Activated CD4-positive, alpha-beta T cell treated with anti-CD3 and anti-CD28 coated beads for 36 hours (primary cell): ENCODE measurements around the gene FGF11. TPM values are rescaled to one million over a fixed set of nuclear protein-coding genes. Genes with fewer than 3 reads are reported as not detected.

Experiments
- ATAC-seq: fragments of 200-7000 bp; cut with Tn5 transposase; one replicate; pipeline ENCODE4 v1.10.0; 2021; ENCODE audit warnings: mild to moderate bottlenecking, moderate library complexity
- CTCF ChIA-PET: fragments of 350-600 bp; sonication (Branson Sonifier 250); formaldehyde crosslinking; loops from one replicate; lab custom pipeline; 2021; ENCODE audit warnings: antibody characterized with exemption; lab: Charles Lee
- POLR2A ChIA-PET: fragments of 350-600 bp; sonication (Branson Sonifier 250); formaldehyde crosslinking; loops from one replicate; lab custom pipeline; 2021; ENCODE audit warnings: antibody characterized with exemption, inconsistent platforms; lab: Charles Lee
- DNase-seq: peaks from one replicate; pipeline ENCODE4 v3.0.0-alpha.2; 2020
- H3K27ac Mint-ChIP-seq: one replicate; pipeline ENCODE4 v1.8.0; 2021; ENCODE audit warnings: mixed read lengths
- H3K27me3 Mint-ChIP-seq: one replicate; pipeline ENCODE4 v1.8.0; 2021; ENCODE audit warnings: mixed read lengths
- H3K36me3 Mint-ChIP-seq: one replicate; pipeline ENCODE4 v1.8.0; 2021; ENCODE audit warnings: low read depth, mixed read lengths
- H3K4me1 Mint-ChIP-seq: one replicate; pipeline ENCODE4 v1.8.0; 2021; ENCODE audit warnings: mixed read lengths
- H3K4me3 Mint-ChIP-seq: one replicate; pipeline ENCODE4 v1.8.0; 2021; ENCODE audit warnings: mild to moderate bottlenecking, moderate library complexity, mixed read lengths
- H3K9me3 Mint-ChIP-seq: one replicate; pipeline ENCODE4 v1.8.0; 2021; ENCODE audit warnings: low read depth, mixed read lengths
- intact Hi-C, 2 experiments: fragments of 100-400 bp; cut with DNase I in 1 of 2; cut with micrococcal nuclease in 1 of 2; formaldehyde crosslinking; loops; one replicate each; pipeline versions ENCODE4 v1.14.2 to v1.15.1; 2022 to 2024; cut with DNase I, micrococcal nuclease
- total RNA-seq, 2 experiments: library from RNA; stranded (reverse); gene quantifications; one replicate each; pipeline ENCODE4 v1.2.3, GENCODE V29; 2021

FGF11 gene
- total RNA-seq, 2 experiments from 2014 or later, result 6.9 to 10.6 TPM

GRCh38 chr17:7432296-7432695, 7.0 kb upstream of the FGF11 start:
- intact Hi-C loops, result no loop called here
- Mint-ChIP-seq H3K27ac (no peak overlapping the region), H3K36me3 (peaks cover 2% of the 10 kb centered on the region), H3K27me3 (no peaks in the 10 kb centered on the region), H3K9me3 (no peaks in the 10 kb centered on the region), H3K4me3 (no peak overlapping the region), H3K4me1 (peaks cover 12% of the 10 kb centered on the region)
- DNase-seq, result no peak
- CTCF ChIA-PET, result interaction anchor here (0.6 kb wide), 1 partner anchor 151 kb away, joined by 3 read pairs; the partner anchor contains the start of gene SLC2A4
- POLR2A ChIA-PET, result no interaction called here
- ATAC-seq, result no peak

- intact Hi-C loops, result loop anchor here (1.0 to 5.0 kb wide), 24 partner anchors 19 to 784 kb away; partner anchors contain the start of genes POLR2A (in 2 of the 2), SENP3 (in 2 of the 2), SLC2A4 (in 2 of the 2) and TMEM256 (in 2 of the 2)
- Mint-ChIP-seq H3K4me3 (peak overlapping the region; percentile 92), H3K9me3 (no peaks in the 10 kb centered on the region), H3K4me1 (peaks cover 37% of the 10 kb centered on the region), H3K36me3 (peaks cover 13% of the 10 kb centered on the region), H3K27me3 (peaks cover 17% of the 10 kb centered on the region), H3K27ac (peak overlapping the region; percentile 92)
- DNase-seq, result peak; percentile 75
- ATAC-seq, result peak; percentile 23
- CTCF ChIA-PET, result interaction anchor here (0.7 to 3.5 kb wide), 22 partner anchors 10 to 251 kb away, joined by 3 to 27 read pairs (median 6); partner anchors contain the start of genes ACAP1, CHRNB1, MPDU1 and NEURL4
- POLR2A ChIA-PET, result interaction anchor here (0.5 to 3.1 kb wide), 12 partner anchors 20 to 251 kb away, joined by 3 to 13 read pairs (median 6); partner anchors contain the start of genes MPDU1, POLR2A, TMEM256 and TP53
Observed at GRCh38 chr17:7435676-7436555, 3.4 kb upstream of the FGF11 start.

- Mint-ChIP-seq H3K9me3 (no peaks in the 10 kb centered on the region), H3K4me1 (peaks cover 37% of the 10 kb centered on the region), H3K4me3 (peak overlapping the region; percentile 92), H3K36me3 (peaks cover 13% of the 10 kb centered on the region), H3K27ac (peak overlapping the region; percentile 92), H3K27me3 (peaks cover 21% of the 10 kb centered on the region)
- ATAC-seq (peak; percentile 71), DNase-seq (peak; percentile 92)
- intact Hi-C loops, result loop anchor here (1.0 to 5.0 kb wide), 7 partner anchors 43 to 784 kb away; partner anchors contain the start of genes C17orf100 (in 1 of the 2), KCTD11 (in 1 of the 2), MED31 (in 1 of the 2) and SENP3 (in 1 of the 2)
- ChIA-PET POLR2A (interaction anchor here (0.5 to 3.1 kb wide), 9 partner anchors 33 to 250 kb away, joined by 3 to 13 read pairs (median 7); partner anchors contain the start of genes MPDU1, POLR2A, TMEM256 and TP53), CTCF (interaction anchor here (0.6 to 3.5 kb wide), 33 partner anchors 9 to 250 kb away, joined by 3 to 27 read pairs (median 4); partner anchors contain the start of genes ACAP1, CHRNB1, MPDU1 and NEURL4)
Observed at GRCh38 chr17:7436556-7437368, 2.5 kb upstream of the FGF11 start.

GRCh38 chr17:7437369-7437863, 1.9 kb upstream of the FGF11 start:
- ChIA-PET POLR2A (interaction anchor here (0.6 to 3.1 kb wide), 7 partner anchors 34 to 249 kb away, joined by 3 to 13 read pairs (median 8); partner anchors contain the start of genes MPDU1, POLR2A, TMEM256 and TP53), CTCF (interaction anchor here (0.6 to 3.5 kb wide), 29 partner anchors 8 to 250 kb away, joined by 3 to 27 read pairs (median 4); partner anchors contain the start of genes ACAP1, CHRNB1, NEURL4 and PLSCR3)
- peaks cover 25% of the 10 kb centered on the region for H3K27me3 Mint-ChIP-seq
- ATAC-seq (no peak), DNase-seq (no peak)
- intact Hi-C loops, result loop anchor here (1.0 to 5.0 kb wide), 5 partner anchors 81 to 785 kb away; partner anchors contain the start of genes C17orf100 (in 1 of the 2), KCTD11 (in 1 of the 2), MED31 (in 1 of the 2) and SLC2A4 (in 1 of the 2)
- peak overlapping the region; percentile 92 for H3K4me3 Mint-ChIP-seq
- H3K36me3 Mint-ChIP-seq, result peaks cover 13% of the 10 kb centered on the region
- H3K27ac Mint-ChIP-seq, result no peak overlapping the region
- H3K4me1 Mint-ChIP-seq, result peaks cover 37% of the 10 kb centered on the region
- no peaks in the 10 kb centered on the region for H3K9me3 Mint-ChIP-seq

GRCh38 chr17:7437950-7438614, 1.2 kb upstream of the FGF11 start:
- peak; percentile 84 for DNase-seq
- Mint-ChIP-seq H3K4me1 (peaks cover 37% of the 10 kb centered on the region), H3K36me3 (peaks cover 13% of the 10 kb centered on the region), H3K27me3 (peaks cover 28% of the 10 kb centered on the region), H3K9me3 (no peaks in the 10 kb centered on the region), H3K4me3 (peak overlapping the region; percentile 68), H3K27ac (peak overlapping the region; percentile 28)
- intact Hi-C loops, result loop anchor here (1.0 to 5.0 kb wide), 5 partner anchors 82 to 786 kb away; partner anchors contain the start of genes C17orf100 (in 1 of the 2), KCTD11 (in 1 of the 2), MED31 (in 1 of the 2) and SLC2A4 (in 1 of the 2)
- ATAC-seq, result no peak
- POLR2A ChIA-PET, result interaction anchor here (0.6 to 0.7 kb wide), 2 partner anchors 46 to 245 kb away, joined by 3 read pairs; no protein-coding TSS in a partner anchor
- CTCF ChIA-PET, result interaction anchor here (0.5 to 2.5 kb wide), 6 partner anchors 10 to 114 kb away, joined by 3 to 16 read pairs (median 3); partner anchors contain the start of genes SLC35G6, TMEM256 and ZBTB4

- no peak for ATAC-seq
- Mint-ChIP-seq H3K27ac (no peak overlapping the region), H3K4me1 (peaks cover 37% of the 10 kb centered on the region), H3K27me3 (peaks cover 28% of the 10 kb centered on the region), H3K4me3 (peak overlapping the region; percentile 68), H3K9me3 (no peaks in the 10 kb centered on the region), H3K36me3 (peaks cover 13% of the 10 kb centered on the region)
- DNase-seq, result no peak
- intact Hi-C loops, result loop anchor here in 1 of 2 experiments (5.0 kb wide), 1 partner anchor 787 kb away; the partner anchor contains the start of genes C17orf100 and MED31
- ChIA-PET CTCF (interaction anchor here (0.5 to 1.2 kb wide), 4 partner anchors 9 to 78 kb away, joined by 3 read pairs; no protein-coding TSS in a partner anchor), POLR2A (interaction anchor here (0.6 to 0.7 kb wide), 2 partner anchors 46 to 244 kb away, joined by 3 read pairs; no protein-coding TSS in a partner anchor)
Observed at GRCh38 chr17:7438656-7439460, 454 bp upstream of the FGF11 start.

- peaks cover 13% of the 10 kb centered on the region for H3K36me3 Mint-ChIP-seq
- peaks cover 37% of the 10 kb centered on the region for H3K4me1 Mint-ChIP-seq
- DNase-seq, result peak; percentile 77
- ChIA-PET CTCF (interaction anchor here (0.5 to 2.8 kb wide), 10 partner anchors 13 to 428 kb away, joined by 3 to 10 read pairs (median 4); partner anchors contain the start of genes SENP3 and WRAP53), POLR2A (interaction anchor here (0.6 to 1.0 kb wide), 4 partner anchors 15 to 512 kb away, joined by 3 read pairs; no protein-coding TSS in a partner anchor)
- H3K27ac Mint-ChIP-seq, result peak overlapping the region; percentile 45
- intact Hi-C loops, result loop anchor here in 1 of 2 experiments (2.0 kb wide), 1 partner anchor 37 kb away; no protein-coding TSS in a partner anchor
- H3K27me3 Mint-ChIP-seq, result peaks cover 36% of the 10 kb centered on the region
- ATAC-seq, result no peak
- peak overlapping the region; percentile 79 for H3K4me3 Mint-ChIP-seq
- H3K9me3 Mint-ChIP-seq, result no peaks in the 10 kb centered on the region
Observed at GRCh38 chr17:7440113-7440833, 961 bp downstream of the FGF11 start.

- Mint-ChIP-seq H3K36me3 (peaks cover 13% of the 10 kb centered on the region), H3K9me3 (no peaks in the 10 kb centered on the region), H3K4me1 (peaks cover 43% of the 10 kb centered on the region), H3K4me3 (peak overlapping the region; percentile 79), H3K27me3 (peaks cover 41% of the 10 kb centered on the region), H3K27ac (no peak overlapping the region)
- DNase-seq, result peak; percentile 62
- CTCF ChIA-PET, result interaction anchor here (0.6 to 2.8 kb wide), 8 partner anchors 13 to 233 kb away, joined by 3 to 10 read pairs (median 3); partner anchors contain the start of genes SENP3 and SLC35G6
- POLR2A ChIA-PET, result interaction anchor here (0.7 to 1.0 kb wide), 4 partner anchors 14 to 402 kb away, joined by 3 read pairs; no protein-coding TSS in a partner anchor
- ATAC-seq, result no peak
- intact Hi-C loops, result loop anchor here in 1 of 2 experiments (2.0 kb wide), 1 partner anchor 36 kb away; no protein-coding TSS in a partner anchor
Observed at GRCh38 chr17:7440834-7441195, 1.5 kb downstream of the FGF11 start.
